T47D (cell line): ENCODE data around the gene GATA5.

Source experiments
- DNase-seq, 2 experiments: peaks; one replicate each; pipeline versions ENCODE4 v3.0.0 to v3.0.0-alpha.2; 2011 to 2012; ENCODE audit warnings: low read depth in 1 of 2, low spot score in 1 of 2
- JUND ChIP-seq: IDR thresholded peaks from 2 replicates; pipeline ENCODE4 v1.6.1; 2012; ENCODE audit warnings: low read depth
- in situ Hi-C: cut with HindIII; loops from 2 replicates; pipeline ENCODE4 v1.10.0; 2016; ENCODE audit warnings: low sequenced_read_pairs, low pct_unique_long_range_greater_than_20kb

Gene GATA5

GRCh38 chr20:62513991-62514390 lies 38.2 kb upstream of the GATA5 start:
- no peak for TF ChIP-seq JUND

GRCh38 chr20:62511915-62512610 lies 36.3 kb upstream of the GATA5 start:
- TF ChIP-seq JUND, result no peak
- in situ Hi-C loops, result no loop called here
- no peak for DNase-seq

More at GRCh38 chr20:62513991-62514390, 38.2 kb upstream of the GATA5 start:
- DNase-seq, result no peak
- in situ Hi-C loops, result no loop called here

- DNase-seq, result no peak
- no peak for TF ChIP-seq JUND
- in situ Hi-C loops, result no loop called here
Observed at GRCh38 chr20:62511300-62511914, 35.6 kb upstream of the GATA5 start.

GRCh38 chr20:62508641-62509051 lies 32.9 kb upstream of the GATA5 start:
- no peak for TF ChIP-seq JUND
- peak in 1 of 2 experiments; percentile 50 for DNase-seq
- in situ Hi-C loops, result no loop called here

- no peak for TF ChIP-seq JUND
- in situ Hi-C loops, result no loop called here
- no peak for DNase-seq
Observed at GRCh38 chr20:62507991-62508640, 32.3 kb upstream of the GATA5 start.

- in situ Hi-C loops, result no loop called here
- TF ChIP-seq JUND, result no peak
- no peak for DNase-seq
Observed at GRCh38 chr20:62507323-62507722, 31.5 kb upstream of the GATA5 start.

- TF ChIP-seq JUND, result no peak
- in situ Hi-C loops, result no loop called here
- DNase-seq, result no peak
Observed at GRCh38 chr20:62506791-62507190, 31.0 kb upstream of the GATA5 start.

GRCh38 chr20:62506087-62506486 lies 30.3 kb upstream of the GATA5 start:
- DNase-seq, result peak in 1 of 2 experiments; percentile 52
- in situ Hi-C loops, result no loop called here
- no peak for TF ChIP-seq JUND

GRCh38 chr20:62505337-62506045 lies 29.7 kb upstream of the GATA5 start:
- DNase-seq, result no peak
- in situ Hi-C loops, result no loop called here
- TF ChIP-seq JUND, result no peak

- DNase-seq, result no peak
- TF ChIP-seq JUND, result no peak
- in situ Hi-C loops, result no loop called here
Observed at GRCh38 chr20:62504323-62504722, 28.5 kb upstream of the GATA5 start.

- no peak for TF ChIP-seq JUND
- no peak for DNase-seq
- in situ Hi-C loops, result no loop called here
Observed at GRCh38 chr20:62503401-62504178, 27.8 kb upstream of the GATA5 start.

- in situ Hi-C loops, result no loop called here
- no peak for DNase-seq
- no peak for TF ChIP-seq JUND
Observed at GRCh38 chr20:62502496-62503095, 26.8 kb upstream of the GATA5 start.
